Measurements from ENCODE around the gene CDKAL1. TPM values are rescaled to one million over a fixed set of nuclear protein-coding genes. Genes with fewer than 3 reads are reported as not detected.

CDKAL1 gene
- total RNA-seq, 4 donors from 2014 or later: 15.2 to 17.9 (median 17.1) TPM

DNA sequence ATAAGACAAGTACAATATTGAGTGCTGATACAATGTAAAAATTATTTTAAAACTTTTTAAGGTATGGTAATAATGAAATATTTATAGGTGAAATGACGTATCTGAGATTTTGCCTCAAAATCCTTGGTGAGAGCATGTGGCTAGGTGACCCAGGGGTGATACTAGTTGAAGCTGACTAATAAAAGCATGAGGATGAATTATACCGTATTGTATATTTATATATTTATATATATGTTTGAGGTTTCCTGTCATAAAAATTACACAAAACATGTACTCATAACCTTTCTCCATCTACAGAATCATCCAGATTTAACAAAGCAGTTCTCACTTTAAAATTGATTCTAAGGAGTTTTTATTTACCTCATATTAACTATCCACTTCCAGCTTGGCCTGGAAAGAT lies 358.1 kb downstream of the CDKAL1 start:
- TF ChIP-seq, protein P1, sequence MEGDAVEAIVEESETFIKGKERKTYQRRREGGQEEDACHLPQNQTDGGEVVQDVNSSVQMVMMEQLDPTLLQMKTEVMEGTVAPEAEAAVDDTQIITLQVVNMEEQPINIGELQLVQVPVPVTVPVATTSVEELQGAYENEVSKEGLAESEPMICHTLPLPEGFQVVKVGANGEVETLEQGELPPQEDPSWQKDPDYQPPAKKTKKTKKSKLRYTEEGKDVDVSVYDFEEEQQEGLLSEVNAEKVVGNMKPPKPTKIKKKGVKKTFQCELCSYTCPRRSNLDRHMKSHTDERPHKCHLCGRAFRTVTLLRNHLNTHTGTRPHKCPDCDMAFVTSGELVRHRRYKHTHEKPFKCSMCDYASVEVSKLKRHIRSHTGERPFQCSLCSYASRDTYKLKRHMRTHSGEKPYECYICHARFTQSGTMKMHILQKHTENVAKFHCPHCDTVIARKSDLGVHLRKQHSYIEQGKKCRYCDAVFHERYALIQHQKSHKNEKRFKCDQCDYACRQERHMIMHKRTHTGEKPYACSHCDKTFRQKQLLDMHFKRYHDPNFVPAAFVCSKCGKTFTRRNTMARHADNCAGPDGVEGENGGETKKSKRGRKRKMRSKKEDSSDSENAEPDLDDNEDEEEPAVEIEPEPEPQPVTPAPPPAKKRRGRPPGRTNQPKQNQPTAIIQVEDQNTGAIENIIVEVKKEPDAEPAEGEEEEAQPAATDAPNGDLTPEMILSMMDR (IDR thresholded peaks at IDR 0.05; ENCODE audit: low read depth): no peak

DNA sequence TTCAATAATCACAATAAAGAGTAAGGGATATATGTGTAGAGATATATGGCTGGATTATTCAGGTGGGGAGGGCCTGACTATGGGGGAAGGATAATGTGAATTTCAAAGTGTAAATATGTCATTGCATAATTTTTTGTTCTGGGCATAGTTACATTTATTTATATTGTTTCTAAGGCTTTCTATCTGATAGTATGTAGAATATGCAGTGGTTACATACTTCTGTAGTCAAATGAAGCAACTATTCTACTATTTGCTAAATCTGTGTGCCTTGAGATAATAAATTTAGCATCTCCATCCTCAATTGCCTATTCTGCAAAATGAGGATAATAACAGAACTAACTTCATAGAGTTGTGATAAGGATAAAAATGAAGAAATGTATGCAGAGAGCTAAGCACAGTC lies 359.2 kb downstream of the CDKAL1 start:
- TF ChIP-seq, protein P1 (IDR thresholded peaks at IDR 0.05; ENCODE audit: low read depth): no peak

GRCh38 chr6:20900389-20901160 lies 366.3 kb downstream of the CDKAL1 start:
- TF ChIP-seq, protein P1 (IDR thresholded peaks at IDR 0.05; ENCODE audit: low read depth): no peak

- TF ChIP-seq, protein P1 (IDR thresholded peaks at IDR 0.05; ENCODE audit: low read depth): no peak
These were observed 371.1 kb downstream of the CDKAL1 start for GRCh38 chr6:20905377-20905776.

GRCh38 chr6:20906945-20907344 lies 372.7 kb downstream of the CDKAL1 start:
- TF ChIP-seq, protein P1 (IDR thresholded peaks at IDR 0.05; ENCODE audit: low read depth): no peak

GRCh38 chr6:20907486-20908071 lies 373.3 kb downstream of the CDKAL1 start:
- TF ChIP-seq, protein P1 (IDR thresholded peaks at IDR 0.05; ENCODE audit: low read depth): no peak

DNA sequence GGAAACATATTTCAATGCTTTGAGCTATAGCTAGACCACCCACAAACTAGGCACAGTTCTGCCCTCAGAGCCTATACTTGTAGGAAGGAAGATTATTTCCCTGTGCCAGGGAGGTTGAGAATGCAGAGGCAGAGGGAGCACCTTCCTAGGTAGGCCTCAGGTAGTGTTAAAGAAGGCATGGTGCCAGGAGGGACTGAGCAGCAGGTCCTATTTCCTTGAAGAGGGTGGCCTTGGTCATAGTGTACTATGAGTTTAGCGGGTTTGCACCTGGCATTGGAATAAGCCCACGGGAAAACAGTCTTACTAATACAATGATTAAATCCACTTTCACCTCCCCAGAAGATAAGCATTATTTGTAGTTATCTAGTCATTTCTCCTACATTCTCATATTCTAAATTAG lies 375.4 kb downstream of the CDKAL1 start:
- TF ChIP-seq, protein P1 (IDR thresholded peaks at IDR 0.05; ENCODE audit: low read depth): no peak
